H9 (cell line): ENCODE data around the gene EML1. TPM values are rescaled to one million over a fixed set of nuclear protein-coding genes. Genes with fewer than 3 reads are reported as not detected.

Experiments used
- DNase-seq: peaks from one replicate; pipeline ENCODE4 v3.0.0-alpha.2; 2017
- H2AFZ ChIP-seq: one replicate; pipeline ENCODE4 v1.6.1; 2013; ENCODE audit warnings: mild to moderate bottlenecking, low read length, control low read depth, moderate library complexity
- H2AK5ac ChIP-seq: 2 replicates; pipeline ENCODE4 v1.6.1; 2013; ENCODE audit warnings: low read length, control low read depth, mixed read lengths; ENCODE audit not compliant: insufficient read length
- H2BK120ac ChIP-seq: one replicate; pipeline ENCODE4 v1.6.1; 2013; ENCODE audit warnings: low read depth, mild to moderate bottlenecking, low read length, control low read depth, inconsistent platforms; ENCODE audit not compliant: poor library complexity, severe bottlenecking
- H2BK12ac ChIP-seq: 2 replicates; pipeline ENCODE4 v1.6.1; 2013; ENCODE audit warnings: low read length, control low read depth, mixed read lengths, low read depth; ENCODE audit not compliant: insufficient read length
- H2BK15ac ChIP-seq: 2 replicates; pipeline ENCODE4 v1.6.1; 2013; ENCODE audit warnings: low read depth, low read length, control low read depth
- H2BK20ac ChIP-seq: one replicate; pipeline ENCODE4 v1.6.1; 2013; ENCODE audit warnings: low read depth, mild to moderate bottlenecking, low read length, control low read depth, inconsistent platforms; ENCODE audit not compliant: poor library complexity, severe bottlenecking
- H2BK5ac ChIP-seq: 2 replicates; pipeline ENCODE4 v1.6.1; 2013; ENCODE audit warnings: low read length, control low read depth, mixed read lengths; ENCODE audit not compliant: insufficient read length
- H3K14ac ChIP-seq: 2 replicates; pipeline ENCODE4 v1.6.1; 2013; ENCODE audit warnings: low read length, control low read depth; ENCODE audit not compliant: insufficient read depth
- H3K18ac ChIP-seq: 2 replicates; pipeline ENCODE4 v1.6.1; 2013; ENCODE audit warnings: low read depth, mild to moderate bottlenecking, mixed read lengths, low read length, control low read depth; ENCODE audit not compliant: insufficient read length
- H3K23ac ChIP-seq: 2 replicates; pipeline ENCODE4 v1.6.1; 2013; ENCODE audit warnings: low read length, control low read depth, mixed read lengths, low read depth; ENCODE audit not compliant: insufficient read length
- H3K23me2 ChIP-seq: 2 replicates; pipeline ENCODE4 v1.6.1; 2013; ENCODE audit warnings: low read depth, mild to moderate bottlenecking, mixed read lengths, low read length, control low read depth; ENCODE audit not compliant: insufficient read length, poor library complexity, severe bottlenecking
- H3K27ac ChIP-seq: 2 replicates; pipeline ENCODE4 v1.5.1; 2013; ENCODE audit warnings: low read length, control low read depth, mixed read lengths, low read depth; ENCODE audit not compliant: insufficient read length
- H3K27me3 ChIP-seq: 2 replicates; pipeline ENCODE4 v1.6.1; 2013; ENCODE audit warnings: low read length, control low read depth, inconsistent platforms; ENCODE audit not compliant: insufficient read depth
- H3K4ac ChIP-seq: 2 replicates; pipeline ENCODE4 v1.6.1; 2013; ENCODE audit warnings: low read depth, mild to moderate bottlenecking, control low read depth, inconsistent platforms, low read length, moderate library complexity
- H3K4me1 ChIP-seq: 2 replicates; pipeline ENCODE4 v1.6.1; 2013; ENCODE audit warnings: low read length, control low read depth, inconsistent platforms; ENCODE audit not compliant: insufficient read depth
- H3K4me2 ChIP-seq: 2 replicates; pipeline ENCODE4 v1.6.1; 2013; ENCODE audit warnings: low read length, control low read depth, mixed read lengths; ENCODE audit not compliant: insufficient read length, insufficient read depth
- H3K56ac ChIP-seq: 2 replicates; pipeline ENCODE4 v1.6.1; 2013; ENCODE audit warnings: low read depth, mild to moderate bottlenecking, mixed read lengths, low read length, control low read depth; ENCODE audit not compliant: insufficient read length
- H3K79me1 ChIP-seq: 2 replicates; pipeline ENCODE4 v1.6.1; 2013; ENCODE audit warnings: low read depth, mild to moderate bottlenecking, moderate library complexity, low read length, control low read depth, inconsistent platforms; ENCODE audit not compliant: insufficient read depth, poor library complexity, severe bottlenecking
- H3K79me2 ChIP-seq: 2 replicates; pipeline ENCODE4 v1.6.1; 2013; ENCODE audit warnings: low read length, control low read depth, inconsistent platforms; ENCODE audit not compliant: insufficient read depth
- H3K9ac ChIP-seq: 2 replicates; pipeline ENCODE4 v1.6.1; 2013; ENCODE audit warnings: low read length, control low read depth, mixed read lengths; ENCODE audit not compliant: insufficient read length; ENCODE audit errors: extremely low read depth
- H3K9me3 ChIP-seq: one replicate; pipeline ENCODE4 v1.6.1; 2013; ENCODE audit warnings: low read depth, low read length, inconsistent platforms; ENCODE audit not compliant: control insufficient read depth
- H3T11ph ChIP-seq: one replicate; pipeline ENCODE4 v1.6.1; 2013; ENCODE audit warnings: mild to moderate bottlenecking, low read length, control low read depth, inconsistent platforms
- H4K20me1 ChIP-seq: one replicate; pipeline ENCODE4 v1.6.1; 2013; ENCODE audit not compliant: control insufficient read depth, insufficient read length, insufficient read depth
- H4K5ac ChIP-seq: 2 replicates; pipeline ENCODE4 v1.6.1; 2013; ENCODE audit warnings: low read depth, mild to moderate bottlenecking, mixed read lengths, low read length, control low read depth; ENCODE audit not compliant: insufficient read length
- H4K8ac ChIP-seq: replicated peaks from 2 replicates; pipeline ENCODE4 v1.6.1; 2013; ENCODE audit warnings: low read length, control low read depth, mixed read lengths, low read depth; ENCODE audit not compliant: insufficient read length
- H4K91ac ChIP-seq: 2 replicates; pipeline ENCODE4 v1.6.1; 2013; ENCODE audit warnings: low read depth, mild to moderate bottlenecking, moderate library complexity, mixed read lengths, low read length, control low read depth; ENCODE audit not compliant: insufficient read length
- H3K27ac Mint-ChIP-seq, 3 experiments: 2 replicates in 2 of 3; 3 replicates in 1 of 3; pipeline ENCODE4 v1.8.0; 2020 to 2021; ENCODE audit warnings: mixed read lengths in 3 of 3, mild to moderate bottlenecking in 1 of 3, moderate library complexity in 1 of 3
- H3K27me3 Mint-ChIP-seq: 2 replicates; pipeline ENCODE4 v1.8.0; 2021; ENCODE audit warnings: low read depth, mild to moderate bottlenecking, moderate library complexity, mixed read lengths
- H3K36me3 Mint-ChIP-seq, 3 experiments: 2 replicates in 2 of 3; 3 replicates in 1 of 3; pipeline ENCODE4 v1.8.0; 2020 to 2021; ENCODE audit warnings: low read depth in 3 of 3, mixed read lengths in 3 of 3; ENCODE audit not compliant: insufficient read depth in 1 of 3
- H3K4me1 Mint-ChIP-seq, 2 experiments: 2 replicates each; pipeline ENCODE4 v1.8.0; 2020; ENCODE audit warnings: mixed read lengths in 2 of 2
- H3K4me3 Mint-ChIP-seq, 2 experiments: 2 replicates in 1 of 2; 3 replicates in 1 of 2; pipeline ENCODE4 v1.8.0; 2020 to 2021; ENCODE audit warnings: mild to moderate bottlenecking in 2 of 2, mixed read lengths in 2 of 2, moderate library complexity in 1 of 2
- H3K9me3 Mint-ChIP-seq, 2 experiments: 2 replicates in 1 of 2; 3 replicates in 1 of 2; pipeline ENCODE4 v1.8.0; 2020; ENCODE audit warnings: mild to moderate bottlenecking in 2 of 2, mixed read lengths in 2 of 2, moderate library complexity in 1 of 2
- CTCF ChIP-seq: fragments of 200-600 bp; sonication (generic); conservative IDR thresholded peaks from 3 replicates; pipeline ENCODE4 v1.8.0; 2021; ENCODE audit warnings: antibody characterized with exemption, mild to moderate bottlenecking
- WGBS: extraction: QIAGEN DNeasy Blood & Tissue Kit; methylation state at CpG from one replicate; pipeline ENCODE4 v1.1.7; 2013; ENCODE audit warnings: missing lambda C conversion rate, low lambda C conversion rate, mixed read lengths; ENCODE audit not compliant: insufficient read length; ENCODE audit errors: extremely low coverage; 5-methylcytosine and 5-hydroxymethylcytosine counted together
- total RNA-seq: library from RNA; stranded (reverse); gene quantifications from 2 replicates; pipeline ENCODE4 v1.2.1, GENCODE V29; 2021

The EML1 gene
- total RNA-seq, 1 experiment from 2014 or later, result 16.7 TPM

- peaks cover 6 to 16% of the 10 kb centered on the region in 2 experiments; a peak in 3 of 4 replicates for H3K4me1 Mint-ChIP-seq
Measured at GRCh38 chr14:99808515-99808914, 15.3 kb downstream of the EML1 start.

More at GRCh38 chr14:99808515-99808914, 15.3 kb downstream of the EML1 start:
- H2BK15ac ChIP-seq, result no peak overlapping the region
- H3K79me1 ChIP-seq, result no peaks in the 10 kb centered on the region
- no peak overlapping the region for H4K91ac ChIP-seq
- no peak overlapping the region for H2AK5ac ChIP-seq
- H3K4ac ChIP-seq, result no peak overlapping the region
- H3T11ph ChIP-seq, result no peak overlapping the region
- H3K27ac ChIP-seq, result no peak overlapping the region
- no peak overlapping the region for H2BK20ac ChIP-seq
- H3K56ac ChIP-seq, result no peak overlapping the region
- no peak for TF ChIP-seq CTCF
- Mint-ChIP-seq H3K36me3 (no peaks in the 10 kb centered on the region), H3K27me3 (no peaks in the 10 kb centered on the region), H3K4me3 (no peak overlapping the region), H3K9me3 (no peaks in the 10 kb centered on the region), H3K27ac (no peak overlapping the region)
- no peaks in the 10 kb centered on the region for H3K23me2 ChIP-seq
- WGBS, result no CpG with 5 or more reads among the region's 3 CpGs
- H4K5ac ChIP-seq, result no peak overlapping the region
- no peak overlapping the region for H3K14ac ChIP-seq
- H4K20me1 ChIP-seq, result no peaks in the 10 kb centered on the region
- H3K4me1 ChIP-seq, result no peaks in the 10 kb centered on the region
- H2BK120ac ChIP-seq, result no peak overlapping the region
- no peak overlapping the region for H2BK5ac ChIP-seq
- no peak for DNase-seq
- no peak overlapping the region for H3K4me2 ChIP-seq
- no peaks in the 10 kb centered on the region for H3K27me3 ChIP-seq
- no peak overlapping the region for H2BK12ac ChIP-seq
- no peak overlapping the region for H2AFZ ChIP-seq
- no peaks in the 10 kb centered on the region for H3K79me2 ChIP-seq
- no peak overlapping the region for H4K8ac ChIP-seq
- no peak overlapping the region for H3K9ac ChIP-seq
- H3K9me3 ChIP-seq, result no peaks in the 10 kb centered on the region
- H3K23ac ChIP-seq, result no peak overlapping the region
- no peak overlapping the region for H3K18ac ChIP-seq
